ENCODE data around the gene PICK1.
"Not testable (repeated sequence)": the region's sequence is repeated elsewhere in the genome, so short reads cannot be mapped to it uniquely, and the experiment has no call there.

Gene PICK1

GRCh38 chr22:38114484-38115398, 57.5 kb downstream of the PICK1 start:
- DNase-seq (ENCODE audit: low read depth in 2 of 2) = peak; percentile 72 to 80

- DNase-seq (ENCODE audit: low read depth in 2 of 2) = no peak
Observed at GRCh38 chr22:38115423-38116205, 58.4 kb downstream of the PICK1 start.

- not testable (repeated sequence) for DNase-seq (ENCODE audit: low read depth in 2 of 2)
Observed at GRCh38 chr22:38117556-38117955, 60.4 kb downstream of the PICK1 start.

GRCh38 chr22:38118182-38118581, 61.0 kb downstream of the PICK1 start:
- DNase-seq (ENCODE audit: low read depth in 2 of 2) = no peak

- DNase-seq (ENCODE audit: low read depth in 2 of 2) = not testable (repeated sequence)
Observed at GRCh38 chr22:38118747-38119146, 61.5 kb downstream of the PICK1 start.

- no peak for DNase-seq (ENCODE audit: low read depth in 2 of 2)
Observed at GRCh38 chr22:38120359-38121110, 63.3 kb downstream of the PICK1 start.

GRCh38 chr22:38122616-38123015, 65.4 kb downstream of the PICK1 start:
- DNase-seq (ENCODE audit: low read depth in 2 of 2) = no peak

- DNase-seq (ENCODE audit: low read depth in 2 of 2) = no peak
Observed at GRCh38 chr22:38124236-38124974, 67.2 kb downstream of the PICK1 start.

GRCh38 chr22:38125038-38125610, 67.9 kb downstream of the PICK1 start:
- DNase-seq (ENCODE audit: low read depth in 2 of 2) = no peak

Measured in activated CD4-positive, alpha-beta T cell treated with anti-CD3 and anti-CD28 coated beads for 24 hours (primary cell).